ENCODE results near the gene GPX4.

GPX4 gene

GRCh38 chr19:1084024-1084868, 19.5 kb upstream of the GPX4 start:
- DNase-seq (ENCODE audit: low read depth), result no peak

DNA sequence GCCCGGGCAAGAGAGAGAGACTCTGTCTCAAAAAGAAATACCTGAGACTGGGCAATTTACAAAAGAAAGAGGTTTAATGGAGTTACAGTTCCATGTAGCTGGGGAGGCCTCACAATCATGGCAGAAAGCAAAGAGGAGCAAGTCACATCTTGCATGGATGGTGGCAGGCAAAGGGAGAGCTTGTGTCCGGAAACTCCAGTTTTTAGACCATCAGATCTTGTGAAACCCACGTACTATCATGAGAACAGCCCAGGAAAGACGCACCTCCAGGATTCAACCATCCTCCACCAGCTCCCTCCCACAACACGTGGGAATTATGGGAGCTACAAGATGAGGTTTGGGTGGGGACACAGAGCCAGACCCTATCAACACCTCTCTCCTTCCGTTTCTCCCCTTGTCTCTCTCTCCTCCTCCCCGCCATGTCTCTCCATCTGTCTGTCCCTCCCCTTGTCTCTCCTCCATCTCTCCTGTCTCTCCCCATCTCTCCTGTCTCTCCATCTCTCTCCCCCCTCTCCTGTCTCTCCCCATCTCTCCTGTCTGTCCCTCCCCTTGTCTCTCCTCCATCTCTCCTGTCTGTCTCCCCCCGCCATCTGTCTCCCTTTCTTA, 18.6 kb upstream of the GPX4 start:
- no peak for DNase-seq (ENCODE audit: low read depth)

DNA sequence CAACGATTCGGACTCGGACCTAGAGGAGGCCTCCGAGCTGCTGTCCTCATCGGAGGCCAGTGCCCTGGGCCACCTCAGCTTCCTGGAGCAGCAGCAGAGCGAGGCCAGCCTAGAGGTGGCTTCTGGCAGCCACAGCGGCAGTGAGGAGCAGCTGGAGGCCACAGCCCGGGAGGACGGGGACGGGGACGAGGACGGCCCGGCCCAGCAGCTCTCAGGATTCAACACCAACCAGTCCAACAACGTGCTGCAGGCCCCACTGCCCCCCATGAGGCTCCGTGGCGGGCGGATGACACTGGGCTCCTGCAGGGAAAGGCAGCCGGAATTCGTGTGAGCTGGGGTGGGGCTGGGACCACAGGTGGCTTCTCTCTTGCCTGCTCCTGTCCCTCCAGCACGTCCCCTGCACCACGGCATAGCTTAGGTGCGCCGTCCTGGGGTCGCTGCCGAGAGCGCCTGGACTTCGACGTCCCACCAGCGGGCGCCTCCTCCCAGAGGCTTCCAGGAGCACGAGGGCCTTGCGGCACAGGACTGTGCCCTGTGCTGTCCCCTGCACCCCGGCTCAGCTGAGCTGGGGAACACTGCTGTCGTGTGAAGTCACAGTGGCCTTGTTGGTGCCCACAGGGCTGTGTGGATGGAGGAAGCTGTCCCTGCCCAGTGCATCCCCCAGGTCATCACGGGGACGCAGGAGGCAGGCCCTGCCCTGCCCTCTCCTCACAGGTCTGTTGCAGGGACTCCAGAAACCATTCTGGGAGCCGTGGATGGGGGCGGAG, 17.9 kb upstream of the GPX4 start:
- no peak for DNase-seq (ENCODE audit: low read depth)

DNA sequence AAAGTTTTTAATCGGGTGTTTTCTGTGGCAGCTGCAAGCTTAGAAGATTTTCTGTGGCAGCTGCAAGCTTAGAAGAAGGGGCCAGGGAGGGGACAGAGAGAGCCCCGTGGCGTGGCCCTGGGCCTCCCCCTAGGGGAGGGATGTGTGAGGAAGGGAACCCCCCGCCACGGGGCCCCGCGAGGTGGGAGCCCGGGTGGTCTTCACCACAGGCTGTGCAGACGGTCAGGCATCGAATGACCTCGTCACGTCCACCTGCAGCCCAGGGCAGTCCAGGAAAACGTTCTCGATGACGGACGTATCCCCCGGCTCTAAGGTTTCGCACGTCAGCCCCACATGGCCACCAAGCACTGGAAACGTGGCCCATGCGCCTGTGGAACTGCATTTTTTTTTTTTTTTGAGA, 17.2 kb upstream of the GPX4 start:
- no peak for DNase-seq (ENCODE audit: low read depth)

- DNase-seq (ENCODE audit: low read depth), result no peak
These were observed 15.9 kb upstream of the GPX4 start for GRCh38 chr19:1087813-1088415.

- no peak for DNase-seq (ENCODE audit: low read depth)
These were observed 15.3 kb upstream of the GPX4 start for GRCh38 chr19:1088416-1089010.

GRCh38 chr19:1089126-1089771, 14.5 kb upstream of the GPX4 start:
- DNase-seq (ENCODE audit: low read depth), result no peak

GRCh38 chr19:1089891-1090290, 13.9 kb upstream of the GPX4 start:
- no peak for DNase-seq (ENCODE audit: low read depth)

- no peak for DNase-seq (ENCODE audit: low read depth)
These were observed 12.9 kb upstream of the GPX4 start for GRCh38 chr19:1090731-1091543.

DNA sequence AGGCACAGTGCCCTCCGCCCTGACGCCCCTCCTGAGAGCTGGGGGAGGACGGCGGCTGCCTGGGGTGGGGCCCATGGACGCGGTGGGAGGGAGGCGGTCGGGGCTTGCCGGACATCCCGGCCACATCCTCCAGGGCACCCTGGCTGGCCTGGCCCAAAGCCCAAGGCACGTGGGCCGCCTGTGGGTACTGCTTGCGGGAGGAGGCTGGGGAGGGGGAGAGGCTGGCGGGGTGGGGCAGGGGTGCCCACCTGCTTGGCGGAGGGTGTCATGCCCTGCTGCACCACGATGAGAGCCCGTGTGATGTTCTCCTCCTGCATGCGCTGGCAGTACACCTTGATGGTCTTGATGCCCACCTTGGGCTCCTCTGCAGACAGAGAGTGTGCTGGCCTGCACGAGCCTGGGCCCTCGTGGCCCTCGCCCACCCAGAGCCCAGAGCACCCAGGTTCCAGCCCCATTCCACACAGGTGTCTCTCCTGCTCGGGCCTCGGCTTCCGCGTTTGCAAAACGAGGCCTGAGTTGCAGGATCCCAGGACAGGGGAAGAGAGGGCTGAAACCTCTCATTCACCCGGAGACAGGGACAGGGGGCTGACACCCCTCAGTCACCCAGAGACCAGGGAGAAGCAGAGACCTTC, 12.1 kb upstream of the GPX4 start:
- DNase-seq (ENCODE audit: low read depth), result no peak

GRCh38 chr19:1093330-1093729, 10.5 kb upstream of the GPX4 start:
- DNase-seq (ENCODE audit: low read depth), result no peak

DNA sequence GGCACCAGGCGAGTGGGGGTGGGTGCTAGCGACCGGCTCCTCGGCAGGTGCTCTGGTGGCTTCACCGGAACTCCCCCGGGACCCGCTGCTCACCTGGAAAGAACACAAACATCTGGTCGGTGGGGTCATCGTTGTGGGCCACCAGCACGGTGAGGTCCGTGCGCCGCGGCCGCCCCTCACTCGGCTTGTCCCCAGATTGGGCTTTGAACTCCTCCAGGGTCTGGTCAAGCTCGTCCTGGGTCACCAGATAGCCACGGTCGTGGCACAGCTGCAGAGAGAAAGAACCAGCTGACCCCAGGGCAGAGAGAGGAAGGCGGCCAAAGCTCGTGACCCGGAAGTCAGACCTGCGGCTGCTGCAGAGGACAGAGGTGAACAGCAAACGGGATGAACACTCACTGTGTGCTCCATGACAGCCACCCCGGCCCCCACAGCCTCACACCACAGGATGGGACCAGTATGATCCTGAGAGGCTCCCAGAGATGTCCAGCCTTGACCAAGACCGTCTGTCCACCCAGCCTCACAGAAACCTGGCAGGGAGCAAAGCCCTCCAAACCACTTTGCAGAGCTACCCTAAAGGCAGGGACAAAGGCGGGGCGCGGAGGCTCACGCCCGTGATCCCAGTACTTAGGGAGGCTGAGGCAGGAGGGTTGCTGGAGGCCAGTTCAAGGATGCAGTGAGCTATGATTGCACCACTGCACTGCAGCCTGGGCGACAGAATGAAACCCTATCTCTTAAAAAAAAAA, 9.8 kb upstream of the GPX4 start:
- DNase-seq (ENCODE audit: low read depth), result no peak

DNA sequence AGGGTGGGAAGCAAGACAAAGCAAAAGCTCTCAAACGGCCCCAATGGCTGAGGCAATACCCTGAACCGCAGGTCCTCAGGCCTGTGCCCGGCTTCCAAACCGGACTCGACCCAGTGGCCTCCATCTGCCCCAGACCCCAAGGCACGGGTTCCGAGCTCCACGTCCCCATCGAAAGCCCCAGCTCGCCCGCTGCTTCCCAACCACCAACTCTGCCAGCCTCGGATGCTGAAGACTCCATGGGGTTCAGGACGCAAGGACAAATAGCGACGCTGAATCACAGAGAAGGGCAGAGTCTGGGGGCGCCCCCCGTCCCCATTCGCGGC, 9.2 kb upstream of the GPX4 start:
- DNase-seq (ENCODE audit: low read depth), result no peak

DNA sequence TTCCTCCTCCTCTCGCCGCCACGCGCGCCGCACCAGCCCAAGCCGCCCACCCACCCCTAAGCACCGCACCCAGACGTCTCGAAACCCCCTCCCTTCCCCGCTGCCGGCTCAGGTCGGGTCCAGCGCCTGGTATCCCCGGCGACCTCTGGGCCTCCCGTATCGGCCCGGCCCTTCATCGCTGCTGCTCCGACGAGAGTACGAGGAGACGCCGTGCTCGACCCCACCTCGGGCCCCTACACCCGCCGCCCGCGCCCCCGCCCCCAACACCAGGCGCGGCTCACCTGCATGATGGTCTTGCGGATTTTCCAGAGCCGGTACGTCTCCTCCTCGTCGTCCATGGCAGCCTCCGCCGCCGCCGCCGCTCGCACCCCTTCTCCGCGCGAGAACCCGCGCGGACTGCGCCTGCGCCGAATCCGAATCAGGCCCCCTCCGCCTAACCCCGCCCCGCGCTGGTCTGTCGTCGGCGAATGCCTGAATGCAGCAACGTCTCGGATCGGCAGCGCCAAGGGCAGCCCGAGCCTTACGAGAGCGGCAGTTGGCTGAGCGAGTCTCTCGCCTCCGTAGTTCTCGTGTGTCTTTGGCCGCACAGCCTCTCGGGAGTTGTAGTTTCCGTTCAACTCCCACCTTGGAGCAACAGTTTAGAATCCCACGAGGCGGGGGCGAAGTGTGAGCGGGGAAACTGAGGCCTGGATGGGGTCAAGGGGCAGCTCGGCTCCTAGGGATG, 8.7 kb upstream of the GPX4 start, which contains the start of gene POLR2E:
POLR2E (minus strand) TSS at position 398 of the 724 bp plus-strand sequence; CDS start at position 338, 60 bp downstream.
- peak; percentile 95 for DNase-seq (ENCODE audit: low read depth)

DNA sequence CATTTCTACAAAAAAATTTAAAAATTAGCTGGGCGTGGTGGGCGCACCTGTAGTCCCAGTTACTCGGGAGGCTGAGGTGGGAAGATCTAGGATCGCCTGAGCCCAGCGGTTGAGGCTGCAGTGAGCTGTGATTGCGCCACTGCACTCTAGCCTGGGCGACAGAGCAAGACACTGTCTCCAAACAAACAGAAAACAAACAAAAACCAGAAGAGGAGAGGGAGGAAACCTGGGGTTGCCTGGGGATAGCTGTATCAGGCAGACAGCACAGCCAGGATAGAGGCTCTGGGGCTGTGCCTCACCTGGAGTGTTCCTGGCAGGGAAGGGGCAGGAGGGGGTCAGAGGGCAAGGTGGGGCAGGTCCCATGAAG, 6.0 kb upstream of the GPX4 start:
- no peak for DNase-seq (ENCODE audit: low read depth)

GRCh38 chr19:1098177-1099051, 5.4 kb upstream of the GPX4 start:
- peak; percentile 41 for DNase-seq (ENCODE audit: low read depth)

GRCh38 chr19:1101337-1101698, 2.5 kb upstream of the GPX4 start:
- no peak for DNase-seq (ENCODE audit: low read depth)

All from amniotic epithelial cell (primary cell).